Lower leg skin (tissue), 4 donors: ENCODE data around the gene PIK3CB. TPM values are rescaled to one million over a fixed set of nuclear protein-coding genes. Genes with fewer than 3 reads are reported as not detected.
"Not testable (repeated sequence)": the region's sequence is repeated elsewhere in the genome, so short reads cannot be mapped to it uniquely, and the experiment has no call there.

Experiments
- DNase-seq, 2 donors: peaks; one replicate each; pipeline ENCODE4 v3.0.0-alpha.2; 2019; ENCODE audit warnings: low spot score in 2 of 2
- H3K4me3 ChIP-seq: fragments of 200-600 bp; sonication (generic); 2 replicates; pipeline ENCODE4 v1.5.1; 2017; ENCODE audit warnings: mild to moderate bottlenecking, low read depth; ENCODE audit not compliant: poor library complexity, severe bottlenecking
- CTCF ChIP-seq, 3 donors: fragments of 450-650 bp; IDR thresholded peaks; one replicate each; pipeline ENCODE4 v1.5.1; 2016; ENCODE audit warnings: antibody characterized with exemption in 3 of 3, mild to moderate bottlenecking in 3 of 3, moderate library complexity in 2 of 3
- POLR2A ChIP-seq, 2 donors: fragments of 450-650 bp; IDR thresholded peaks; one replicate each; pipeline ENCODE4 v1.6.1; 2016 to 2017; ENCODE audit warnings: antibody characterized with exemption in 2 of 2, mild to moderate bottlenecking in 1 of 2, moderate library complexity in 1 of 2
- WGBS, 2 donors: methylation state at CpG; one replicate each; pipeline ENCODE4 v1.1.5; 2018; 5-methylcytosine and 5-hydroxymethylcytosine counted together
- intact Hi-C: fragments of 100-400 bp; cut with DNase I; formaldehyde crosslinking; loops from one replicate; pipeline ENCODE4 v1.15.0; 2023; ENCODE audit warnings: low total_unique reads
- total RNA-seq, 4 donors: library from RNA; depleted of rRNA; stranded (reverse); fragments of >200 nt; gene quantifications; one replicate each; pipeline ENCODE4 v1.1.0, GENCODE V29; 2016

Gene PIK3CB
- total RNA-seq, 4 donors from 2014 or later = 33.8 to 56.1 (median 50.6) TPM

GRCh38 chr3:138829886-138830510, 4.7 kb downstream of the PIK3CB start:
- WGBS, 2 donors = 90 to 96% methylated on average over 15 of the region's 15 CpGs
- intact Hi-C loops = no loop called here
- TF ChIP-seq POLR2A (IDR thresholded peaks at IDR 0.05) (no peak), CTCF (IDR thresholded peaks at IDR 0.05) (no peak)

GRCh38 chr3:138829097-138829496, 5.6 kb downstream of the PIK3CB start:
- intact Hi-C loops = no loop called here
- no peak overlapping the region for H3K4me3 ChIP-seq
- DNase-seq = no peak
- no peak for TF ChIP-seq CTCF (IDR thresholded peaks at IDR 0.05)
- TF ChIP-seq POLR2A (IDR thresholded peaks at IDR 0.05) = no peak
- 96 to 98% methylated on average over 3 of the region's 3 CpGs for WGBS, 2 donors

More at GRCh38 chr3:138829886-138830510, 4.7 kb downstream of the PIK3CB start:
- H3K4me3 ChIP-seq = no peak overlapping the region
- DNase-seq = no peak

- 90 to 94% methylated on average over 7 of the region's 7 CpGs for WGBS, 2 donors
- intact Hi-C loops = no loop called here
Observed at GRCh38 chr3:138827222-138827621, 7.5 kb downstream of the PIK3CB start.

DNA sequence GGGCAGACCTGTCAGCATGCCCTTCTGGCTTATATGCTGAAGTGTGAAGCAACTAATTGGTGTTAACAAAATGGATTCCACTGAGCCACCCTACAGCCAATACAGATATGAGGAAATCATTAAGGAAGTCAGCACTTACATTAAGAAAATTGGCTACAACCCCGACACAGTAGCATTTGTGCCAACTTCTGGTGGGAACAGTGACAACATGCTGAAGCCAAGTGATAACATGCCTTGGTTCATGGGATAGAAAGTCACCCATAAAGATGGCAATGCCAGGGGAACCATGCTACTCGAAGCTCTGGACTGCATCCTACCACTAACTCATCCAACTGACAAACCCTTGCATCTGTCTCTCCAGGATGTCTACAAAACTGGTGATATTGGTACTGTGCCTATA, 9.4 kb downstream of the PIK3CB start:
- DNase-seq = no peak
- WGBS, 2 donors = 32 to 51% methylated on average over 2 of the region's 2 CpGs
- intact Hi-C loops = no loop called here
- TF ChIP-seq POLR2A (IDR thresholded peaks at IDR 0.05) = no peak
- no peak for TF ChIP-seq CTCF (IDR thresholded peaks at IDR 0.05)
- H3K4me3 ChIP-seq = no peak overlapping the region

More at GRCh38 chr3:138827222-138827621, 7.5 kb downstream of the PIK3CB start:
- no peak overlapping the region for H3K4me3 ChIP-seq
- no peak for DNase-seq
- no peak for TF ChIP-seq POLR2A (IDR thresholded peaks at IDR 0.05)
- no peak for TF ChIP-seq CTCF (IDR thresholded peaks at IDR 0.05)

- no peak for TF ChIP-seq POLR2A (IDR thresholded peaks at IDR 0.05)
- TF ChIP-seq CTCF (IDR thresholded peaks at IDR 0.05) = no peak
- intact Hi-C loops = no loop called here
- H3K4me3 ChIP-seq = no peak overlapping the region
- 78 to 88% methylated on average over 1 of the region's 1 CpG for WGBS, 2 donors
- no peak for DNase-seq
Observed at GRCh38 chr3:138824114-138824506, 10.6 kb downstream of the PIK3CB start.

- H3K4me3 ChIP-seq, intact Hi-C loops, DNase-seq: not testable (repeated sequence)
- WGBS, 2 donors = 94 to 97% methylated on average over 4 of the region's 4 CpGs
Observed at GRCh38 chr3:138820379-138820778, 14.3 kb downstream of the PIK3CB start.
